Smooth muscle cell (in vitro differentiated cells): ENCODE results near the gene TMEM164. TPM values are rescaled to one million over a fixed set of nuclear protein-coding genes. Genes with fewer than 3 reads are reported as not detected.

ENCODE experiments used
- DNase-seq: peaks from one replicate; lab custom pipeline; 2025; ENCODE audit not compliant: unreplicated experiment; lab: John Stamatoyannopoulos, UW
- H2AFZ ChIP-seq: fragments of 200-600 bp; sonication (generic); 2 replicates; pipeline ENCODE4 v1.6.0; 2016; ENCODE audit warnings: antibody characterized with exemption, low read depth, mild to moderate bottlenecking
- H3F3A ChIP-seq: fragments of 200-600 bp; sonication (generic); 2 replicates; pipeline ENCODE4 v1.6.0; 2017; ENCODE audit warnings: antibody characterized with exemption, low read depth
- H3K27ac ChIP-seq: fragments of 200-600 bp; sonication (generic); 2 replicates; pipeline ENCODE4 v1.5.1; 2016; ENCODE audit warnings: low read depth, mild to moderate bottlenecking
- H3K27me3 ChIP-seq: fragments of 200-600 bp; sonication (generic); 2 replicates; pipeline ENCODE4 v1.6.1; 2016; ENCODE audit warnings: low read depth, mild to moderate bottlenecking
- H3K36me3 ChIP-seq: fragments of 200-600 bp; sonication (generic); 2 replicates; pipeline ENCODE4 v1.5.1; 2016; ENCODE audit warnings: low read depth
- H3K4me1 ChIP-seq: fragments of 200-600 bp; sonication (generic); 2 replicates; pipeline ENCODE4 v1.5.1; 2016; ENCODE audit warnings: low read depth
- H3K4me2 ChIP-seq: fragments of 200-600 bp; sonication (generic); 2 replicates; pipeline ENCODE4 v1.6.0; 2016; ENCODE audit warnings: mild to moderate bottlenecking
- H3K4me3 ChIP-seq: fragments of 200-600 bp; sonication (generic); 2 replicates; pipeline ENCODE4 v1.5.1; 2016; ENCODE audit warnings: mild to moderate bottlenecking
- H3K79me2 ChIP-seq: fragments of 200-600 bp; sonication (generic); 2 replicates; pipeline ENCODE4 v1.6.0; 2016; ENCODE audit warnings: low read depth, mild to moderate bottlenecking
- H3K9ac ChIP-seq: fragments of 200-600 bp; sonication (generic); 2 replicates; pipeline ENCODE4 v1.6.0; 2016; ENCODE audit warnings: low read depth
- H3K9me3 ChIP-seq: fragments of 200-600 bp; sonication (generic); replicated peaks from 2 replicates; pipeline ENCODE4 v1.5.1; 2016; ENCODE audit warnings: low read depth
- H4K20me1 ChIP-seq: fragments of 200-600 bp; sonication (generic); 2 replicates; pipeline ENCODE4 v1.6.0; 2016; ENCODE audit warnings: low read depth
- WGBS: methylation state at CpG from one replicate; pipeline ENCODE4 v1.1.7; 2016; ENCODE audit warnings: low lambda C conversion rate; 5-methylcytosine and 5-hydroxymethylcytosine counted together
- polyA plus RNA-seq: library from polyadenylated mRNA; unstranded; fragments of >200 nt; fragmentation: Nextera tagmentation; extraction: Ambion mirVana; gene quantifications from 2 replicates; pipeline ENCODE4 v1.2.1, GENCODE V29; 2016
- total RNA-seq: library from RNA; depleted of rRNA; stranded (reverse); fragments of >200 nt; gene quantifications from 2 replicates; pipeline ENCODE4 v1.2.3, GENCODE V29; 2014
- TF ChIP-seq, protein P1 (sequence below): fragments of 200-600 bp; sonication (generic); IDR thresholded peaks from 2 replicates; pipeline ENCODE4 v1.5.1; 2017; ENCODE audit warnings: borderline replicate concordance, mild to moderate bottlenecking, antibody characterized with exemption; ENCODE audit not compliant: insufficient read depth, poor library complexity, severe bottlenecking

Gene TMEM164
- total and polyA plus RNA-seq, 2 experiments from 2014 or later, result 1.5 to 8.9 TPM

DNA sequence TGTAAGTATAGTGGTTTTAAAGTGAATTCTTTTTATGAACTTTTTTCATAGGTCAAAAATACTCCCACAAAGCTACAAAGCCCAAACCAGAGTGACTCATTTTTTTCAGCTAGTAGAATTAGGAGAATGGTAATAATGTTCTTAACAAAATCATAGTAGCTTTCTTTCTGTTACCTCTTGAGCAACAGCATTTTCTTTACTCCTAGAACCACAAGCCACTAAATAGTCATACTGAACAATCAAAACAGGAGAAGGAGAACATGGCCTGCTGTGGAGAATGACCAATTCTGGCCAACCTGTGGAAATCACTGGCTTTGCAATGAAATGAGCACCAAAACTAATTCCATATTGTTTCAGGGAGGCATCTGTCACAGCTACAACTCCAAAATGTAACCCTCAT is 202.1 kb downstream of the TMEM164 start:
- Histone ChIP-seq H4K20me1 (no peaks in the 10 kb centered on the region), H3K27ac (peak overlapping the region; percentile 36), H2AFZ (no peak overlapping the region), H3F3A (no peaks in the 10 kb centered on the region), H3K4me3 (no peak overlapping the region), H3K4me2 (no peak overlapping the region), H3K79me2 (no peaks in the 10 kb centered on the region), H3K9me3 (no peaks in the 10 kb centered on the region), H3K9ac (no peak overlapping the region), H3K27me3 (no peaks in the 10 kb centered on the region), H3K36me3 (no peaks in the 10 kb centered on the region), H3K4me1 (peaks cover 3% of the 10 kb centered on the region)
- no peak for DNase-seq
- TF ChIP-seq, protein P1, sequence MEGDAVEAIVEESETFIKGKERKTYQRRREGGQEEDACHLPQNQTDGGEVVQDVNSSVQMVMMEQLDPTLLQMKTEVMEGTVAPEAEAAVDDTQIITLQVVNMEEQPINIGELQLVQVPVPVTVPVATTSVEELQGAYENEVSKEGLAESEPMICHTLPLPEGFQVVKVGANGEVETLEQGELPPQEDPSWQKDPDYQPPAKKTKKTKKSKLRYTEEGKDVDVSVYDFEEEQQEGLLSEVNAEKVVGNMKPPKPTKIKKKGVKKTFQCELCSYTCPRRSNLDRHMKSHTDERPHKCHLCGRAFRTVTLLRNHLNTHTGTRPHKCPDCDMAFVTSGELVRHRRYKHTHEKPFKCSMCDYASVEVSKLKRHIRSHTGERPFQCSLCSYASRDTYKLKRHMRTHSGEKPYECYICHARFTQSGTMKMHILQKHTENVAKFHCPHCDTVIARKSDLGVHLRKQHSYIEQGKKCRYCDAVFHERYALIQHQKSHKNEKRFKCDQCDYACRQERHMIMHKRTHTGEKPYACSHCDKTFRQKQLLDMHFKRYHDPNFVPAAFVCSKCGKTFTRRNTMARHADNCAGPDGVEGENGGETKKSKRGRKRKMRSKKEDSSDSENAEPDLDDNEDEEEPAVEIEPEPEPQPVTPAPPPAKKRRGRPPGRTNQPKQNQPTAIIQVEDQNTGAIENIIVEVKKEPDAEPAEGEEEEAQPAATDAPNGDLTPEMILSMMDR, result no peak

DNA sequence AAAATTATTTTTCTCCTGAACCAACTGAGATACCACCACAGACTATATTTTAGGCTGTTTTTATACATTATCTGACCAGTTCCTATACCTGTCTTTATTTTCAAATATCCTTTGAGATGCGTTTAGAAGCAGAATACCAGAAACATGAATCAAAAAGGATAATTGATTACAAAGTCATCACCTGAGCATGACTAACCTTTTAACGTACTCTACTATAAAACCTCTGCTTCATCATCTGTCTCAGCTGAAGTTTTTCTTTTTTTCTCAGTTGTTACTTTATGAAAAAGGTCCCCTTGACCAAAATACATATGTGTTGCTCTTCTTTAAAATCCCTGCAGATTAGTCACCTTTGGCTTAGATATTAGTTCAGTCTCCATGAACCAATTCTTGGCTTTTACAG is 205.2 kb downstream of the TMEM164 start:
- Histone ChIP-seq H3F3A (no peaks in the 10 kb centered on the region), H2AFZ (no peak overlapping the region), H3K79me2 (no peaks in the 10 kb centered on the region), H3K36me3 (no peaks in the 10 kb centered on the region), H3K4me3 (no peak overlapping the region), H3K4me1 (peaks cover 3% of the 10 kb centered on the region), H3K27me3 (no peaks in the 10 kb centered on the region), H3K9me3 (no peaks in the 10 kb centered on the region), H3K27ac (peak overlapping the region; percentile 91), H3K4me2 (no peak overlapping the region), H3K9ac (no peak overlapping the region), H4K20me1 (no peaks in the 10 kb centered on the region)
- TF ChIP-seq, protein P1, result no peak
- WGBS, result 56% methylated on average over 2 of the region's 2 CpGs
- no peak for DNase-seq

DNA sequence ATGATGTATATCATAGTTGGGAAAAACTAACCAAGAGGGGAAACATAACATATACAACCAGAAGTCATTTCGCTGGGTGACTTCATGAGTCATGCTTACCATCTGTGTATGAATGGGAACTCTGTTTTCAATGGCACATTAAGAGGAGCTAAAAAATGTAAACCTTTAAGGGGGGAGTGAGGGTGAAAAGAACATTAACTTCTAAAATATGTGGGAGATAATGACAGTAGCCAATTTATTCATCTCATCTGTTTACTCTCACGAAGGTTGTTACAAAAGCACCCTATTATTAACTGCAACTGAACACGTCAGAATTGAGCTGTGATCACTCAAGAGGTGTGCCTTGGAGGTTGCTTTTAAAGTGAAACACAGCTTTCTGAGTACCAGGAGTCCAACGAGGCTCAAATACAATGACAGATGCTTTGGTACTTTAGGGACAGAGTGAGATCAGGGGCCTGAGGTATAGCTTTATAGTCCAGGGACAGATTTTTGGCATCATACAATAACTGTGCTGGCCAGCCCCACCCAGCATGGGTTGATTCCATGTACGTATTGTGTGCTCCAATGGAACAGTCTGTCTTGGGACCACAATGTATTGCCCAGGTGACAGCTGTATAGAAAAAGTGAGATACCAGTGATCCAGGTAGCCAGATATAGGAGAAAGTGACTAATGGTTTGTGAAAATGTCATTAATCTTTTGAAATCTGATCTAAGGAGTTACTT is 207.7 kb downstream of the TMEM164 start:
- H3K4me3 ChIP-seq, result no peak overlapping the region
- H3K36me3 ChIP-seq, result no peaks in the 10 kb centered on the region
- no peaks in the 10 kb centered on the region for H3K27me3 ChIP-seq
- H3K79me2 ChIP-seq, result no peaks in the 10 kb centered on the region
- peak overlapping the region; percentile 91 for H3K27ac ChIP-seq
- H2AFZ ChIP-seq, result no peak overlapping the region
- H3F3A ChIP-seq, result no peaks in the 10 kb centered on the region
- TF ChIP-seq, protein P1, result no peak
- no peaks in the 10 kb centered on the region for H3K9me3 ChIP-seq
- no peaks in the 10 kb centered on the region for H4K20me1 ChIP-seq
- 27% methylated on average over 5 of the region's 5 CpGs for WGBS
- peak overlapping the region; percentile 61 for H3K9ac ChIP-seq
- peak overlapping the region; percentile 68 for H3K4me2 ChIP-seq
- H3K4me1 ChIP-seq, result no peaks in the 10 kb centered on the region
- DNase-seq, result no peak

DNA sequence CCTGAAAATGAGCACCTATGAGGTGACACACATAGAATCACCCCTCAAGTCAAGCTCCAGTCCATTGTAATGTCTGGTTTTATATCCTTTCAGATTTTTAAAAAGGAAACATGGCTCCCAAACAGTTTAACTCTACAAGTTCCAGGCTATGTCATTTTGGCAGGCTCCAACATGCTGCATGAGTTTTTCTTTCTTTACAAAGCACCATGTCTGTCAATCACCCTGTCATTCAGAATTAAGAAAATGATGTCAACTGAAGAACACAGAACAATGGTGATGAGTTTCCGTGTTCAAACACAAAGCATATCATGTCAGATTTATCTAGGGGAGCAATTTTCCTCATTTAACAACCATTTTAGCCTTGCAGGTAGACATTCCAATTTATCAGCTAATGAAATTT is 208.4 kb downstream of the TMEM164 start:
- Histone ChIP-seq H3K27ac (peak overlapping the region; percentile 91), H3K4me2 (no peak overlapping the region), H3K36me3 (no peaks in the 10 kb centered on the region), H3K27me3 (no peaks in the 10 kb centered on the region), H3F3A (no peaks in the 10 kb centered on the region), H4K20me1 (no peaks in the 10 kb centered on the region), H3K9me3 (no peaks in the 10 kb centered on the region), H2AFZ (no peak overlapping the region), H3K9ac (peak overlapping the region; percentile 46), H3K79me2 (no peaks in the 10 kb centered on the region), H3K4me3 (no peak overlapping the region), H3K4me1 (no peaks in the 10 kb centered on the region)
- TF ChIP-seq, protein P1, result no peak
- no peak for DNase-seq
- WGBS, result 62% methylated on average over 1 of the region's 1 CpG
